GM12872 (cell line): ENCODE measurements around the gene CARD14.

Experiments
- TF ChIP-seq, protein P1 (sequence below): IDR thresholded peaks from 3 replicates; pipeline ENCODE4 v1.5.1; 2011; ENCODE audit warnings: low read depth, mild to moderate bottlenecking, low read length, moderate library complexity; ENCODE audit not compliant: insufficient read depth

The CARD14 gene

DNA sequence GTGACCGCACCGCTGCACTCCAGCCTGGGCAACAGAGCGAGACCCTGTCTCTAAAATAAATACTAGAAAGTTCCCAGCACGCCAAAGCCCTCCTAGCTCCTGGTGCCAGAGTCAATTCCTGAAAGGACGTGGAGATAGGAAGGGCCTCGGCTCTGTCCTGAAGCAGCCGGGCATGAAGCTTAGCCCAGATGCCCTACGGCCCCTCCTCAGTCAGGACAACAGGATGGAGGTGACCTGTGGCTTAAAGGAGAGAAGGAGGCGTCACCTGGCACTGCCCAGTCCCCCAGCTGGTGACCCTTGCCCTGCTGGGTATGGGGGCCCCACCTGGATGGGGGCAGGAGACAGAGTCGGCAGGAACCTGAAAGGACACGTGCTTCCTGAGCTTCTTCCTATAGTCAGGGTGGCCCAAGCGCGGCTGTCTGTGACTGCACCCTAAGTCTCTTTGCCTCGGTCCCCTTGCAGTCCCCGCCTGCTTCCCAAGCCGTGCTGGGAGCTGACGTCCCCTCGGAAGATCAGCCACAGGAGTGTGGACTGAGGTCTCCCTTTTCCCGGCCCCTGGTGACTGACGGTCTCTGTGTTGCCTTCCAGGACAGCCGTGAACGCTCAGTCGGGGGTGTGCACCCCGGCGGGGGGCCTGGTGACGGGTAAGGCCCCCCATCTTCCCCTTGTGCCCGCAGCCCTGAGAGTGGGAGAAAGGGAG is 75.9 kb downstream of the CARD14 start:
- TF ChIP-seq, protein P1, sequence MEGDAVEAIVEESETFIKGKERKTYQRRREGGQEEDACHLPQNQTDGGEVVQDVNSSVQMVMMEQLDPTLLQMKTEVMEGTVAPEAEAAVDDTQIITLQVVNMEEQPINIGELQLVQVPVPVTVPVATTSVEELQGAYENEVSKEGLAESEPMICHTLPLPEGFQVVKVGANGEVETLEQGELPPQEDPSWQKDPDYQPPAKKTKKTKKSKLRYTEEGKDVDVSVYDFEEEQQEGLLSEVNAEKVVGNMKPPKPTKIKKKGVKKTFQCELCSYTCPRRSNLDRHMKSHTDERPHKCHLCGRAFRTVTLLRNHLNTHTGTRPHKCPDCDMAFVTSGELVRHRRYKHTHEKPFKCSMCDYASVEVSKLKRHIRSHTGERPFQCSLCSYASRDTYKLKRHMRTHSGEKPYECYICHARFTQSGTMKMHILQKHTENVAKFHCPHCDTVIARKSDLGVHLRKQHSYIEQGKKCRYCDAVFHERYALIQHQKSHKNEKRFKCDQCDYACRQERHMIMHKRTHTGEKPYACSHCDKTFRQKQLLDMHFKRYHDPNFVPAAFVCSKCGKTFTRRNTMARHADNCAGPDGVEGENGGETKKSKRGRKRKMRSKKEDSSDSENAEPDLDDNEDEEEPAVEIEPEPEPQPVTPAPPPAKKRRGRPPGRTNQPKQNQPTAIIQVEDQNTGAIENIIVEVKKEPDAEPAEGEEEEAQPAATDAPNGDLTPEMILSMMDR, result no peak

GRCh38 chr17:80246266-80246681 is 76.4 kb downstream of the CARD14 start:
- TF ChIP-seq, protein P1, result no peak

DNA sequence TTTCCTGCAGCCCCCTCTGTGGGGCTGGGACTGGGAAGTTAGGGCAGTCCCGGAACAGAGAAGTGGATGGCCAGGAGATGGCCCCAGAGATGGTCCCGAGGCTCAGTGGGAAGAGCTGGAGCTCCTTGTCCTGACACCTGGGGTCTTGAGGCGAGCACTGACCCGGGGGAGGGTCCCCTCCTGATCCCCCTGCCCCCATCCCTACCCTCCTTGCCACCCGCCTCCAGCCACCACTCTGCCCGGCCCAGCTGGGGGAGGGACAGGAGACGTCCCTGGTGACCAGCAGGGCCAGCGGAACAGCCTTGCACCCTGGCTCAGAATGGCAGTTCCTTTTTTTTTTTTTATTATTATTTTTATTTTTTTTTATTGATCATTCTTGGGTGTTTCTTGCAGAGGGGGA is 76.9 kb downstream of the CARD14 start:
- TF ChIP-seq, protein P1, result no peak

- TF ChIP-seq, protein P1, result no peak
These were observed 77.7 kb downstream of the CARD14 start for GRCh38 chr17:80247561-80247960.

- TF ChIP-seq, protein P1, result no peak
These were observed 78.4 kb downstream of the CARD14 start for GRCh38 chr17:80248001-80248893.

GRCh38 chr17:80248894-80249710 is 79.3 kb downstream of the CARD14 start:
- TF ChIP-seq, protein P1, result no peak

GRCh38 chr17:80251966-80252365 is 82.1 kb downstream of the CARD14 start:
- TF ChIP-seq, protein P1, result no peak
